Renal cortex interstitium (tissue), 11 donors: ENCODE measurements around the gene DIDO1. TPM values are rescaled to one million over a fixed set of nuclear protein-coding genes. Genes with fewer than 3 reads are reported as not detected.
A peak's percentile ranks its signal among the peaks of the same experiment; 100 is the strongest.
"Not testable (repeated sequence)": the region's sequence is repeated elsewhere in the genome, so short reads cannot be mapped to it uniquely, and the experiment has no call there.

Experiments
- DNase-seq, 11 donors: peaks; one replicate each; pipeline ENCODE4 v3.0.0-alpha.2; 2013; ENCODE audit warnings: low read depth in 9 of 11, low spot score in 4 of 11; ENCODE audit errors: extremely low read depth in 1 of 11
- polyA plus RNA-seq, 3 donors: library from polyadenylated mRNA; unstranded; fragments of 120-200 nt; gene quantifications; one replicate each; pipeline ENCODE4 v1.2.1, GENCODE V29; 2013; ENCODE audit not compliant: insufficient read length in 3 of 3

Gene DIDO1
- polyA plus RNA-seq, 3 donors: 61.4 to 74.1 (median 64.5) TPM

DNA sequence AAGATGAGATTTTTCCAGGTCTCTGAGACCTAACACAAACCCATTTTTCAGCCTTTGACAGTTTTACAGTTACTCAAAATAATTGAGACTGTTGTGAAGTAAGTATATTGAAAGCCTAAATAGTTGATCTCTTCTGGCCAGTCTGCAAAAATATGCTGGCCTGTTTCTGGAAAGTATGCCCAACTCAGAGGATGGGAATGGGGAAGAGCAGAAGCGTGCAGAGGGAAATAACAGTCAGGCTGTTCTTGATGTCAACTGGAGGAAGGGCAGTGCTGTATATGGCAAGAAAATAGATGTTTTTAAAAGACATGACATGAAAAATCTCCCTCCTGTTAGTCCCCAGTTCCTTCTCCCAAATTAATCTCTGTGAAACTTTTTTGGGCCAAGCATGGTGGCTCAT lies 15.5 kb upstream of the DIDO1 start:
- DNase-seq: no peak

DNA sequence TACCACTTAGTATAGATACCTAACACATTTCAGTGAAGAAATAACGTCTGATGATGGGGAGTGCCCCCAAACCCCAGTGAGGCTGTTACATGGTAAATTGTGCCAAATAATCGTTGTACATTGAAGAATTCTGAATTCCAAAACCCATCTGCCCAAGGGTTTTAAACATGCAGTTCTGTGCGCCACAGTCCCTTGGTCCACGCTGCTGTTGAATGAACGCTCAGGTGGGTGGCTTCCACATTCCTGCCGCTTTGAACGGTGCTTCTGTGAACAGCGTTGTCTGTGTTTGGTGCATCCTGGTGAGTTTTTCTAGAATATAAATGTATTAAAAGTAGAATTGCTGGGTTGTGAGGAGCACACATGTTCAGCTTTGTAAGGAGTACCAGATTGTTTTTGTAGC lies 14.6 kb upstream of the DIDO1 start:
- no peak for DNase-seq

DNA sequence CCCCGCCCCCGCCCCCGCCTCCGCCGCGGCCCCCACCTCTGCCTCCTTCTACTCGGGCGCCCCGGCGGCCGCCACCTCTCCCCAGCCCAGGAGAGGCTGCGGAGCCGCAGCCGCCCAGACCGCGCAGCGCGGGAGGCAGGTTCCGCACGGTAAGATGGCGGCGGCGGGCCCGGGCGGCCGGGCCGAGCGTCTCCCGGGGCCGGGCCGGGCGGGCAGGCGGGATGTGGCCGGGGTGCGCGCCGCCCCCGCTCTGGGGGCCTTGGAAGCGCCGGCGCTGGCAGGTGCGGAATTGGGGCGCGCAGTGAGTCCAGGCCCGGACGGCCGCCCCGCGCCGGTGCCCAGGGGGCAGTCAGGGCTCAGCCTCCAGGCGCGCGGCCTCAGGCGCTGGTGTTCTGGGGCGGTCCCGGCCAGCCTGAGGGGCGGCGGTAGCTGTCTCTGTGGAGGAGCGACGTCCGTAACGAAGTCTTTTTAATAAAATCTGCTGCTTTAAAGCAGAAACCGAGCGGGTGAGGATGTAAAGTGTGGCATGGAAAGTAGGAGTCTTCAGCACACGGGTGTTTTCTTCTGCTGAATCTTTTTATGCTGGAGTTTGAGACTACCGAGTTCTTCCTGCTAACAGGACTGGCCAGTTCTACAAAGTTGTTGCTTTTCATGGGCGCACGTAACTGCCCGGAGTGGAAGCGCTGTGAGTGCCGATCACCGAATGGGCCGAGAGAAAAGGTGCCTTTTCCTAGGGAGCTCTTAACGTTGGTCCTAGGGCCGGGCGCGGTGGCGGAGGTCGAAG lies 12.0 kb upstream of the DIDO1 start, which contains the start of gene GID8:
TSS of gene GID8 (plus strand) at position 43 of the 784 bp plus-strand sequence. CDS start 3,356 bp downstream, outside the sequence.
- peak in 1 of 11 donors; percentile 47 for DNase-seq

DNA sequence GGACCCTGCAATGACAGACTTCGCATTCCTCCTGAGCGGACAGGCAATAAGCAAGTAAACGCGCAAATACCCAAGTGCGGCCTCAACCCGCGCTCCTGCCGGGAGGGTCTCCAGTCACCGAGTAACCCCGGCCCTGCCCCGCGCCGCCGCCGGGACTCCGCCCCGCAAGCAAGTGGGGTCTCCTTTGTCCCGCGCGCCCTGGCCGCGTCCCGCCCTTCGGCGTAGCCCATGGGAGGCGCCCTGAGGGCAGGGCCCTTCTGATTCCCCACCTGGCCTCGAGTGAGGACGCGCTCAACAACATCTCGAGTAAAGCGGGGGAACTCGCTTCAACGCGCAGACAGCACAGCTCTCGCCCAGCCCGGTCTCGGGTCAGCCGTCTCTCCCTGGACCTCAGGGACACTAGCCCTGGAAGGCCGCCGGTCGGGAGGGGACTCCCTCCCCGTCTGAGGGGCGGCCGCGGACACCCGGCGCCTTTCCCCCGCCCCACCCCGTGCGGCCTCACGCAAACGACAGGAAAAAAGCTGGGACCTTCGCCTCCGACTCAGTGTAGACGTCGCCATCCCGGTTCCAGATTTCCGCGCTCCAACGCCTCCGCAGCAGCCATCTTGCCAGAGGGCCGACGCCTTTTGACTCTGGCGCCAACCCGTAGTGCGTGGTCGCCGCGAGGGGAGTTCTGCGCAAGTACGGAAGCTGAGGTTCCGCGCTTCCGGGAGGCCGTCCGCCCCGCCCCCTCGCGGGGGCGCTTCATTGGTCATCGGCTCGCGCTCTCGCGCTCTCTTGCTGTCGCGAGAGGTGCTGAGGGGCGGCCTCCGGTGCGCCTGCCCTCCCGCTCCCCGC lies 11.2 kb upstream of the DIDO1 start:
- peak; percentile 89 to 96 (median 94) for DNase-seq

DNA sequence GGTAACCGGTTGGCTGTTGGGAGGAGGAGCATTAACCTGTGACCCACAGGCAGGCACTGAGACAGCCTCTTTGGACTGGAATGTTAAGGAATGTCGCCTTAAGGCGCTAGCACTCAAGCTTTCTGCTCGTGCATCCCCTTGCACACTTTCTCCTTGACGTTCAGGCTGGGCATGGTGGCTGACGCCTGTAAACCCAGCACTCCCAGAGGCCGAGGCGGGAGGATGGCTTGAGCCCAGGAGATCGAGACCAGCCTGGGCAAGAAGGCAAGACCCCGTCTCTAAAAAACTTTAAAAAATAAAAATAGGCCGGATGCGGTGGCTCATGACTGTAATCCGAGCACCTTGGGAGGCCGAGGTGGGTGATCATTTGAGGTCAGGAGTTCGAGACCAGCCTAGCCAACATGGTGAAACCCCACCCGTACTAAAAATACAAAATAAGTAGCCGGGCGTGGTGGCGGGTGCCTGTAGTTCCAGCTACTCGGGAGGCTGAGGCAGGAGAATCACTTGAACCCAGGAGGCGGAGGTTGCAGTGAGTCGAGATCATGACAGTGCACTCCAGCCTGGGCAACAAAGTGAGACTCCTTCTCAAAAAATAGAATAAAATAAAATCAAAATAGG lies 9.8 kb upstream of the DIDO1 start:
- DNase-seq: no peak

DNA sequence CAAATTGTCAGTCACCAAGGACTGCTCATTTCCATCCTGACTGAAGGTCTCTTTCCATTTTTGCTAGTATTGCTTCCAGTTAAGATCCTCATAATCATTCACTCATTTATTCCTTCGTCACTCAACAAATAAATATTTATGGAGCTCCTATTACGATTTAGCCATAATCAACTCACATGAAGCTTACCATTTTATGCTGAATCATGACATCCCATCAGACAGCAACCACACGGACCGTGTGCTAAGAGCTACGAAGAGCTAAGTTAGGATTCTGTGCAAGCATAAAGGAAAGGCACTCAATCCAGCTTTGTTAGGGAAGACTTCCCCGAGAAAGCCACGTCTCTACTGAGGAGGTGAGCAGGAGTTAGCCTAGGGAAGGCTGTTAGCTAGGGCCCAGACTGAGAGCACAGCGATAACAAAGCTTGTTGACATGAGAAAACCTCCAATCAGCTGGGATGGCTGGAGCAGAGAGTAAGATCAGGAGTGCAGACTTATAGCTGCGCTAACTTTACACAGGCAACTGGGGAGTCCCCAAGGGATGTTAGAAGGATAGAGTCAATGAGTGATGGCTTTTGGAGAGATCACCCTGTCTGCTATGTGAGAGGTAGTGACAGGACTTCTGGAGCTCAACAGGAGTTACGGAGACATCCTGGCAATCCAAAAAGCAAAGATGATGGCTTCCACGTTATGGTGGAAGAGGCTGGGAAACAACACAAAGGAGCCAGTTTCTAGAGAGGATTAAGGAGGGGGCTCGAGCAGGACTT lies 9.1 kb upstream of the DIDO1 start:
- DNase-seq: no peak

DNA sequence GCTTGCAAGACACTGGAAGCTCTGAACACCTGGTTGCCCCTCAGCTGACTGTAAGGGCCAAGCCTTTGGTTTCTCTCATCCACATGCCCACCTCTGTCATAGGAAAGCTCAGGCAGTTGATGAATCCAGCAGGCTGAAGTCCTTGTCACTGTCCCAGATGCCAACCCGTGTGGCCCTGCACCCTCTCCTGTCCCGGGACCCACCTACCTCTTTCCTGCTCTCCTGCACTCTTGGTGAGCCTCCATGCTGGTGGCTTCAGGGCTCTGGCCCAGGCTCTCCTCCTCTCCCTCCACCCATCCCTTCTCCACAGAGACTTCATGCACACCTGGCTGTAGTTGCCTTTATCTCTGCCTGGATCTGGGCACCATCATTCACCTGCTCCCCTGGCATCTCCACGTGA lies 7.7 kb upstream of the DIDO1 start:
- DNase-seq: no peak

DNA sequence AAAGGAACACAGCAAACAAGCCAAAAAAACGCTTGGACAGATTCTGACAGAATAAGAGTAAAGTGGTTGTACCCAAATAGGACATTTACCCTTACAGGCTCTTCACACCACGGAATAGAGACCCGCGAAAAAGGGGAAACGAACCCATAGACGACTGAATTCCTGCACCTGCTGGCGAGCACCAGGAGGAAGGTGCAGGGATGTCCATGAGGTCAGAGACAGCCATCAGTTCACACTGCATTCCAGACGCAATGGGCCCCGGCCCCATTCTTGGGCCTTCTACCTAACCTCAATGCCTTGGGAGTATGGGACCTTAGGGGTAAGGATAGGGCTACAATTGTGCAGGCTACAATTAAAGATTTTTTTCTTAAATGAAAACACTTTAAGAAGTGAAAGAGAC lies 5.2 kb upstream of the DIDO1 start:
- no peak for DNase-seq

DNA sequence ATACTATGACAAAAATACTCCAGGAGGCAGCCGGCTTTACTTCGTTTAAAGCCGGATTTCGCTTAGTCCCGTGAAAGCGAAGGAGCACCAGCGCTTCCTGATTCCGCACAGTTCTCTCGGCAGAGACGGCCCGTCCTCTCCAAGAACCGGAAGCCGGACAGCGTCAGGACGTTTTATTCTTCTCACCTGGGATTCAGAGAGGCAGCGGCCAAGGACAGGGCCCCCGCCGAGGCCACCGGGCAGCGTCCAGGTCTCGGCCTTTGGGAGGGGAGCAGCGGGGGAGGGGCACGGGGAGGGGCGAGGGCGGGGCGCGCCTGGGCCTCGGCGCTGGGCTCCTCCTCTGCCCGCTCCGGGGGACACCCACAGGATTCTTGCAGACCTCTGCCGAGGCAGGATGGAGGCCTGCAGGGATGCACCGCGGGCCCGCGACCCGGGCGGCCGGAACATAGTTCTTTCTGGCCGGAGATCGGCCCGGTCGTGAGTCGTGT lies 2.8 kb upstream of the DIDO1 start:
- DNase-seq: peak in 3 of 11 donors; percentile 34 to 40 (median 39)

DNA sequence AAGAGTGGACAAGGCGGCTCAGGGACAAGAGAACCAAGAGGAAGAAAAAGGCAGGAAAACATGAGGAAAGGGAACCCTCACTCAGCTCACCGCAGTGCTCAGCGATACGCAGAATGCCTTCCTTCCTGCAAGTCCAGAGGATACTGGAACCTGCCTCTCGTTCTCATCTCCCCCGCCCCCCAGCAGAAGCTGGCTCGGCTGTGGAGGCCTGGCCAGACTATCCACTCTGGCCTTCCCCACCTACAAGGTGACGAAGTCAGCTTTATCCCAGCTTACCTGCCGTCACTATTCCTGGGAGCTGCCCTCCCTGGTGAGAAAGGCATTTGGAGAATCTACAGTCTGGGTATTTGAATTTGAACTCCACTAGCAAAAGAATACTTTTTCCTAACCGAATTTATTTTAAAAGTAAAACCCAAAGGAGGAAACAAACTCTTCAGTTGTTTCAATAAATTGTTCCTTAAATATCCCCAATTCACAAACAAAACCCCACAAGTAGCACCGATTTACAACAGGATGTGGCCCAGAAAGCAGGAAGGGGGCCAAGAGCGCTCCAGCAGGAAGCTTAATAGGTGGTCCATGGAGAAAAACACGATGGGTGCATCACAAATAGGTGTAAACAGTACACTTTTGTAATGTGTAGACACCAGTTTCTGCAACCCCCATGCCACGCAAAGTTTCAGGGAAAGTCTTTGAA lies 2.1 kb upstream of the DIDO1 start:
- no peak for DNase-seq

DNA sequence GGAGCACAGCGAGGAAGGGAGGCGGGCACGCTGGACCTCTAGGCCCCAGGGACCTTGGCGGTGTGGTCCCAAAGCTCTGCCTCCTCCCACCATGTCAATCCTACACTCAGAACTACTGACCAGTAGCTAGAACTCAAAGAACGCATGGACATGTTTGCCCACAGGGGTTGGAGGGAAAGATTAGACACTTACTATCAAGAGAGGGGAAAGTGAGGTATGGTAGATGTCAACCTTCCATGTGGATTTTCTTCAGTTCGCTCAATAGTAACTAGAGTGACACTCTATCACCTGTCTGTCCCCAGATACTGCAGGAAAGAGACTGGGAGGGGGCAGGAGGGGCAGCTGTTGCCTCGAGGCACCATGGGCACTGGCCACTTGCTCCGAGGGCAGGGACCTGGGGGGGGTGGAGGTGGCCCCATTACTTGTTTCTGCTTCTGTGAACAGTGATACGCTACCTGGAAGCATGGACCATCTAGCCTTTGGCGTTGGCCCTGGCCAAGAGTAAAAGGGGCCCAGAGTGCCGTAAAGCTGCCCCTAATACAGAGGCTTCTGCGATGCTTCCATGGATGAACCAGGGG lies 912 bp upstream of the DIDO1 start:
- no peak for DNase-seq

DNA sequence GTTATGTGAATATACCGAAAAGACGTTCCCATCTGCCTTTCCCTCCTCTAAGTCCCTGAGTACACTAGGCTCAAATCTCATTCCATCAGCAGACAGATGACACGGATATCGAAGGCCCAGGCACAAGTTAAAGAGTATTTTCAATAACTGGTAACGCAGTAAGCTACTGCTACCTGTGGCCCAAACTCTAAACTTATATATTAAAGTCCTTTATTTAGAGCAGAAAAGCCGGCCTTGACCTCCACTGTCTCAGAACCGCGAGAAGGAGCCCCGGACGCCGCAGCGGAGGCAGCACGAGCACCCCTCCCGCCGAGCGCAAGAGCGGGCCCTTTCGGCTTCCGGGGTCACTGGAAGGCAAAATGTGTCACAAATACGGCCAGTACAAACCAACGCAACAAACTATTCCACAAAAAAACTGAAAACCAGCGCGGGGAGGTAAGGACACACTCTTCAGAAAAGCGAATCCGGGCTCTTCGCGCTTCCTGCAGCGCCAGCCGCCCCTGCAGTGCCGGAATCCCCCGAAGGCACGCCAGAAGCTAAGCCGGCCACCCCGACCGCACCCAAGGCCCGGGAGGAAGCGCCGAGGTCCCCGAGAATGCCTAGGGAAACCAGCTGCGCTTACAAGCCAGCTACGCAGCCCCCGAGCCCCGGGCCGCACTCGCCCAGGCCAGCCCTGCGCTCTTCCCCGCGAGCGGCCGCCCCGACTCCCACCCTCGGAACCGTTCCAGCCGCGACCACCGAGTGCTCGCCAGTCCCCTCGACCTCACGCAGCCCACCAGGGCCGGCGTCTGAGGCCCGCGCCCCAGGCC lies 681 bp downstream of the DIDO1 start:
- DNase-seq: no peak

DNA sequence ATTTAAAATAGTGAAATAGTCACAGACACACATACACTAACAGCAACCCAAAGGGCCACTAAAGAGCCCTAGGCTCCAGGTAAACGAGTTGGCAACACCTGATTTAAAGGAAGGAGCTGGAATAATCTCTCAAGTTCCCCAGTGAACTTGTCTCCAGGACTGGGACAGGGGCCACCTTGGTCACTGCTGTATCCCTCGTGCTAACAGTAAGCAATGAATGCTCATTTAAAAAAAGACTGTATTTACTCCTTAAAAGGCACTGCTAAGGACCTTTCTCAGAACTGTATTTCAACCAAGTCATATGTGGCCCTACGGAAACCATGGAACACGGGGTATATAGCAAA lies 1.3 kb downstream of the DIDO1 start:
- no peak for DNase-seq

DNA sequence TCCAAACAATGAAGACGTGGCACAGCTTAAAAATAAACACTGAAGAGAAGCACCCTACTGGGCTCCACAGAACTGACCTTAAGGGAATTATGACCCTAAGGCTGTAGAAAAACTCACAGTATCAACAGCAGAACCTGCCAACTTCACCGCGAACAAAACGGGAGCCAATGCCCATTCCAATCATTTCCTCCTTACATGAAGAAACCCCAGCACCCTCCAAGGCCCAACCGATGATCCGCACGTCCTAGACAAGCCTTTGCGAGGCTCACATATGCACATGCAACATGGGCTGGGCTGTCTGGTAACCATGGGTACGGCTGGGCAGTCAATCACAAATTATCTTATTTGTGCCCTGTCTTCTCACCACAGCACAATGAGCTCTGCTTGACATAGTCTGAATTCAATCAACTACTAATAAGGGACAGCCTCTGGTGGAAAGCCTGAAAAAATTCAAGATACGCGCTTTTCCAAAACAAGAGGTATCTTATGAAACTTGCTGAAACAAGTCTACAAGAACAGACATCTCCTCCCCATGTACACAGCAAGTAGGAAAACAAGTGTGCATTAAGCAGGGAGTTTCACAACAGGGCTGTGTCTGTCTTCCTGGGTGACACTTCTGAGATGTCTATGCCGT lies 1.7 kb downstream of the DIDO1 start:
- DNase-seq: no peak

DNA sequence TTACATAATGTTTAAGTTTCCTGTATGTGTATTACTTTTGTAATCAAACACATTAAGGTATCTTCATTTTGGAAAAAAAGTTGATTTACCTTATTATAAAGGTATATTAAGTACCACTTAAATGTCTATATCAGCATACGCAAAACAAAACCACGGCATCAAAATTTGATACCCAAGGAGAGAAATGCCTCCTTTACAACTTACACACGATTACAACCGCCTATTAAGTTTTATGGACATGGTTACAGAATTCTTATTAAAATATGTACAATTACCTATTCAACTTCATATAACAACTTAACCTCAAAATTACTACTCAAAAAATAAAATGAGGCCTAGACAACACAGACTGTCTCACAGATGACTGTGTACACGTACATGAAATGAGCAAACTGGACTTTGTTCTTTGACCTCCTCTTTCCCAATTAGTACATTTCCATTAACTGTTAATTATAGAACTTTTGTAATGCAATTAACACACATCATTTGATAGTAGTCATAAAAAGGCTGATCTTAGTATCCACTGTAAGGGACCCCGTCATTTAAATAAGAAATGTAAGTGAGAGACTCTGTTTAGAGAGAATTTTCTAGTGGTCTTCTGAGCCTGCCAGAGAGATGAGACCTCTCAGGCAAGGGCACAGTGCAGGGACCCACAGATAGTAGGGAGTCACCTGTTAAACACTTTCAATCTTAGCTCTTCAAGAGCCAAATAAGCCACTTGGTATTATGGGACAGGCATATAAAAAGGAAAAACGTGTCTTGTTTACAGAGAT lies 2.5 kb downstream of the DIDO1 start:
- no peak for DNase-seq

DNA sequence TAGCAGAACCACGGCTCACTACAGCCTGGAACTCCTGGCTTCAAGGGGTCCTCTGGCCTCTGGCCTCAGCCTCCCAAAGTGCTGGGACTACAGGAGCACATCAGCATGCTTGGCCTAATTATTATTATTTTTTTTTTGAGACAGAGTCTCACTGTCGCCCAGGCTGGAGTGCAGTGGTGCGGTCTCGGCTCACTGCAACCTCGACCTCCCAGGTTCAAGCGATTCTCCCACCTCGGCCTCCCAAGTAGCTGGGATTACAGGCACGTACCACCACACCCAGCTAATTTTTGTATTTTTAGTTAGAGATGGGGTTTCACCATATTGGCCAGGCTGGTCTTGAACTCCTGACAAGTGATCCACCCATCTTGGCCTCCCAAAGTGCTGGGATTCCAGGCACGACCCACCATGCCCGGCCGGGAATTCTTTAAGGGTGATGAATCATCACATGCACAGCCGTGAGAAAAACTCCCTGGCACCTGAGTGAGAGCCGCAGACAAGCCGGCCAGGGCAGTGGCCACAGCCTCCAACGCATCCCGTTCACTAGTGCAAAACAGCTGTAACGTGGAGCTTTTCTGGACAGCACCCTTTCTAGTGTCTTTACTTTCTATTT lies 3.1 kb downstream of the DIDO1 start:
- not testable (repeated sequence) for DNase-seq
